Measurements from ENCODE around the gene HERC2.

The HERC2 gene

GRCh38 chr15:28272587-28272986, 49.4 kb downstream of the HERC2 start:
- WGBS (ENCODE audit: extremely low coverage, insufficient coverage, low lambda C conversion rate): no CpG with 5 or more reads among the region's 8 CpGs
- no peak overlapping the region for H3K4me3 ChIP-seq (ENCODE audit: low read length)
- H2AK5ac ChIP-seq (ENCODE audit: low read length): no peak overlapping the region
- no peaks in the 10 kb centered on the region for H3K79me2 ChIP-seq (ENCODE audit: control insufficient read depth, insufficient read depth, low read length)
- H2BK5ac ChIP-seq (ENCODE audit: low read length): no peak overlapping the region
- peaks cover 6% of the 10 kb centered on the region for H3K79me1 ChIP-seq (ENCODE audit: low read length)
- DNase-seq: no peak
- H3K4ac ChIP-seq (ENCODE audit: low read depth, low read length): no peak overlapping the region
- peaks cover 12% of the 10 kb centered on the region for H3K36me3 ChIP-seq (ENCODE audit: control insufficient read depth, insufficient read depth, low read length)
- no peak overlapping the region for H3K56ac ChIP-seq (ENCODE audit: low read length)
- H2BK15ac ChIP-seq (replicated peaks; ENCODE audit: low read depth): no peak overlapping the region
- H3K4me2 ChIP-seq (ENCODE audit: low read length): no peak overlapping the region
- H3K18ac ChIP-seq (ENCODE audit: low read length): no peak overlapping the region
- no peak overlapping the region for H3K27ac ChIP-seq (ENCODE audit: low read depth, low read length)
- H4K8ac ChIP-seq (ENCODE audit: low read depth, low read length): no peak overlapping the region
- H4K5ac ChIP-seq (ENCODE audit: low read length): no peak overlapping the region
- H3K4me1 ChIP-seq (ENCODE audit: control insufficient read depth, low read depth, low read length): no peaks in the 10 kb centered on the region
- H3K27me3 ChIP-seq (ENCODE audit: insufficient read depth, low read length, poor library complexity): no peaks in the 10 kb centered on the region
- H3K23ac ChIP-seq (ENCODE audit: low read length): no peak overlapping the region
- no peak overlapping the region for H2BK120ac ChIP-seq (ENCODE audit: low read depth, low read length)
- no peak overlapping the region for H3K9ac ChIP-seq (ENCODE audit: low read length)

GRCh38 chr15:28271697-28272260, 50.2 kb downstream of the HERC2 start:
- H3K27me3 ChIP-seq (ENCODE audit: insufficient read depth, low read length, poor library complexity): no peaks in the 10 kb centered on the region
- no peak overlapping the region for H2BK15ac ChIP-seq (replicated peaks; ENCODE audit: low read depth)
- H3K79me2 ChIP-seq (ENCODE audit: control insufficient read depth, insufficient read depth, low read length): no peaks in the 10 kb centered on the region
- H3K9ac ChIP-seq (ENCODE audit: low read length): no peak overlapping the region
- no peak overlapping the region for H3K27ac ChIP-seq (ENCODE audit: low read depth, low read length)
- no peak overlapping the region for H4K8ac ChIP-seq (ENCODE audit: low read depth, low read length)
- no peak overlapping the region for H2AK5ac ChIP-seq (ENCODE audit: low read length)
- H3K4me3 ChIP-seq (ENCODE audit: low read length): no peak overlapping the region
- no peak overlapping the region for H3K4me2 ChIP-seq (ENCODE audit: low read length)
- peaks cover 13% of the 10 kb centered on the region for H3K36me3 ChIP-seq (ENCODE audit: control insufficient read depth, insufficient read depth, low read length)
- no peak overlapping the region for H2BK5ac ChIP-seq (ENCODE audit: low read length)
- H3K56ac ChIP-seq (ENCODE audit: low read length): no peak overlapping the region
- no peak overlapping the region for H3K23ac ChIP-seq (ENCODE audit: low read length)
- H4K5ac ChIP-seq (ENCODE audit: low read length): no peak overlapping the region
- no CpG with 5 or more reads among the region's 15 CpGs for WGBS (ENCODE audit: extremely low coverage, insufficient coverage, low lambda C conversion rate)
- H2BK120ac ChIP-seq (ENCODE audit: low read depth, low read length): no peak overlapping the region
- H3K79me1 ChIP-seq (ENCODE audit: low read length): peaks cover 6% of the 10 kb centered on the region
- no peak for DNase-seq
- no peak overlapping the region for H3K18ac ChIP-seq (ENCODE audit: low read length)
- H3K4ac ChIP-seq (ENCODE audit: low read depth, low read length): no peak overlapping the region
- no peaks in the 10 kb centered on the region for H3K4me1 ChIP-seq (ENCODE audit: control insufficient read depth, low read depth, low read length)

DNA sequence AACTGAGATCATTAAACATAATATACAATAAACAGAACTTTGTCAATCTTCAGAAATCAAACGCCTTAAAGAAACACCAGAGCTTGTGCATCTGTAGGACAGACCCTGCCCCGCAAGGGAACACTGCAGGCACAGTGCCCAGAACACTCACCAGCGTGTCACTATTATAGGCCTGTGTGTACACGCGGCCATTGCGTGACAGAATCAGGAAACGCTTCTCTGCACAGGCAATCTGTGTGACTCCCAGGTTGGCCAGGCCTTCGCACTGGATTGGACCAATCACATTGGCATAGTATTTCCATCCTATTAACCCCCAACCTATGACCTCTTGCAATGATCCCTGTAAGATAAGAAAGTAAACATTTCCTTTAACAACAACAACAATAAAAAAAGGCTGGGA, 52.9 kb downstream of the HERC2 start:
- Histone ChIP-seq H3K36me3 (ENCODE audit: control insufficient read depth, insufficient read depth, low read length) (peaks cover 13% of the 10 kb centered on the region), H3K18ac (ENCODE audit: low read length) (no peak overlapping the region), H3K27ac (ENCODE audit: low read depth, low read length) (no peak overlapping the region), H3K27me3 (ENCODE audit: insufficient read depth, low read length, poor library complexity) (no peaks in the 10 kb centered on the region), H2BK15ac (replicated peaks; ENCODE audit: low read depth) (no peak overlapping the region), H3K9ac (ENCODE audit: low read length) (no peak overlapping the region), H2AK5ac (ENCODE audit: low read length) (no peak overlapping the region), H4K5ac (ENCODE audit: low read length) (no peak overlapping the region), H3K23ac (ENCODE audit: low read length) (no peak overlapping the region), H3K56ac (ENCODE audit: low read length) (no peak overlapping the region), H2BK5ac (ENCODE audit: low read length) (no peak overlapping the region), H3K4me1 (ENCODE audit: control insufficient read depth, low read depth, low read length) (no peaks in the 10 kb centered on the region), H3K79me2 (ENCODE audit: control insufficient read depth, insufficient read depth, low read length) (peaks cover 4% of the 10 kb centered on the region), H3K4me2 (ENCODE audit: low read length) (no peak overlapping the region), H4K8ac (ENCODE audit: low read depth, low read length) (no peak overlapping the region), H3K4ac (ENCODE audit: low read depth, low read length) (no peak overlapping the region), H3K79me1 (ENCODE audit: low read length) (peaks cover 6% of the 10 kb centered on the region), H2BK120ac (ENCODE audit: low read depth, low read length) (no peak overlapping the region), H3K4me3 (ENCODE audit: low read length) (no peak overlapping the region)
- DNase-seq: no peak
- no CpG with 5 or more reads among the region's 8 CpGs for WGBS (ENCODE audit: extremely low coverage, insufficient coverage, low lambda C conversion rate)

- H4K8ac ChIP-seq (ENCODE audit: low read depth, low read length): no peak overlapping the region
These were observed 54.3 kb downstream of the HERC2 start for GRCh38 chr15:28267727-28268126.

GRCh38 chr15:28265334-28266019, 56.5 kb downstream of the HERC2 start:
- H3K36me3 ChIP-seq (ENCODE audit: control insufficient read depth, insufficient read depth, low read length): peaks cover 13% of the 10 kb centered on the region
- no CpG with 5 or more reads among the region's 29 CpGs for WGBS (ENCODE audit: extremely low coverage, insufficient coverage, low lambda C conversion rate)
- H2AK5ac ChIP-seq (ENCODE audit: low read length): no peak overlapping the region
- no peaks in the 10 kb centered on the region for H3K27me3 ChIP-seq (ENCODE audit: insufficient read depth, low read length, poor library complexity)
- no peak overlapping the region for H2BK15ac ChIP-seq (replicated peaks; ENCODE audit: low read depth)
- no peak overlapping the region for H3K56ac ChIP-seq (ENCODE audit: low read length)
- H3K79me2 ChIP-seq (ENCODE audit: control insufficient read depth, insufficient read depth, low read length): peaks cover 9% of the 10 kb centered on the region
- no peak for DNase-seq
- H3K79me1 ChIP-seq (ENCODE audit: low read length): peaks cover 13% of the 10 kb centered on the region
- no peak overlapping the region for H2BK120ac ChIP-seq (ENCODE audit: low read depth, low read length)
- H4K5ac ChIP-seq (ENCODE audit: low read length): no peak overlapping the region
- H3K9ac ChIP-seq (ENCODE audit: low read length): no peak overlapping the region
- H3K18ac ChIP-seq (ENCODE audit: low read length): no peak overlapping the region
- H3K4ac ChIP-seq (ENCODE audit: low read depth, low read length): no peak overlapping the region
- no peak overlapping the region for H3K4me2 ChIP-seq (ENCODE audit: low read length)
- no peaks in the 10 kb centered on the region for H3K4me1 ChIP-seq (ENCODE audit: control insufficient read depth, low read depth, low read length)
- H3K27ac ChIP-seq (ENCODE audit: low read depth, low read length): no peak overlapping the region
- no peak overlapping the region for H3K23ac ChIP-seq (ENCODE audit: low read length)
- no peak overlapping the region for H3K4me3 ChIP-seq (ENCODE audit: low read length)
- H4K8ac ChIP-seq (ENCODE audit: low read depth, low read length): no peak overlapping the region
- no peak overlapping the region for H2BK5ac ChIP-seq (ENCODE audit: low read length)

More at GRCh38 chr15:28267727-28268126, 54.3 kb downstream of the HERC2 start:
- Histone ChIP-seq H3K4ac (ENCODE audit: low read depth, low read length) (no peak overlapping the region), H3K4me3 (ENCODE audit: low read length) (no peak overlapping the region), H3K4me1 (ENCODE audit: control insufficient read depth, low read depth, low read length) (no peaks in the 10 kb centered on the region), H3K79me2 (ENCODE audit: control insufficient read depth, insufficient read depth, low read length) (peaks cover 7% of the 10 kb centered on the region), H2BK15ac (replicated peaks; ENCODE audit: low read depth) (no peak overlapping the region), H3K56ac (ENCODE audit: low read length) (no peak overlapping the region), H3K79me1 (ENCODE audit: low read length) (peaks cover 7% of the 10 kb centered on the region), H3K27ac (ENCODE audit: low read depth, low read length) (no peak overlapping the region), H3K18ac (ENCODE audit: low read length) (no peak overlapping the region), H3K23ac (ENCODE audit: low read length) (no peak overlapping the region), H3K27me3 (ENCODE audit: insufficient read depth, low read length, poor library complexity) (no peaks in the 10 kb centered on the region), H4K5ac (ENCODE audit: low read length) (no peak overlapping the region), H3K9ac (ENCODE audit: low read length) (no peak overlapping the region), H2AK5ac (ENCODE audit: low read length) (no peak overlapping the region), H2BK120ac (ENCODE audit: low read depth, low read length) (no peak overlapping the region), H3K36me3 (ENCODE audit: control insufficient read depth, insufficient read depth, low read length) (peaks cover 13% of the 10 kb centered on the region), H3K4me2 (ENCODE audit: low read length) (no peak overlapping the region), H2BK5ac (ENCODE audit: low read length) (no peak overlapping the region)
- no peak for DNase-seq

- H2BK5ac ChIP-seq (ENCODE audit: low read length): no peak overlapping the region
- H3K36me3 ChIP-seq (ENCODE audit: control insufficient read depth, insufficient read depth, low read length): peaks cover 11% of the 10 kb centered on the region
- WGBS (ENCODE audit: extremely low coverage, insufficient coverage, low lambda C conversion rate): no CpG with 5 or more reads among the region's 6 CpGs
These were observed 57.8 kb downstream of the HERC2 start for GRCh38 chr15:28264166-28264565.

More at GRCh38 chr15:28264166-28264565, 57.8 kb downstream of the HERC2 start:
- no peak for DNase-seq
- Histone ChIP-seq H3K27me3 (ENCODE audit: insufficient read depth, low read length, poor library complexity) (no peaks in the 10 kb centered on the region), H3K18ac (ENCODE audit: low read length) (no peak overlapping the region), H2AK5ac (ENCODE audit: low read length) (no peak overlapping the region), H2BK15ac (replicated peaks; ENCODE audit: low read depth) (no peak overlapping the region), H3K79me2 (ENCODE audit: control insufficient read depth, insufficient read depth, low read length) (peaks cover 9% of the 10 kb centered on the region), H3K4me1 (ENCODE audit: control insufficient read depth, low read depth, low read length) (no peaks in the 10 kb centered on the region), H3K79me1 (ENCODE audit: low read length) (peaks cover 13% of the 10 kb centered on the region), H2BK120ac (ENCODE audit: low read depth, low read length) (no peak overlapping the region), H4K8ac (ENCODE audit: low read depth, low read length) (no peak overlapping the region), H3K23ac (ENCODE audit: low read length) (no peak overlapping the region), H4K5ac (ENCODE audit: low read length) (no peak overlapping the region), H3K56ac (ENCODE audit: low read length) (no peak overlapping the region), H3K4me2 (ENCODE audit: low read length) (no peak overlapping the region), H3K4ac (ENCODE audit: low read depth, low read length) (no peak overlapping the region), H3K27ac (ENCODE audit: low read depth, low read length) (no peak overlapping the region), H3K4me3 (ENCODE audit: low read length) (no peak overlapping the region), H3K9ac (ENCODE audit: low read length) (no peak overlapping the region)
